Activated T-cell treated with anti-CD3 and anti-CD28 coated beads, Interleukin-2, amount 50 U/mL, for 48 hours (primary cell): Measurements from ENCODE around the gene HOXB5.

Experiments
- DNase-seq, 2 experiments: peaks; one replicate each; pipeline ENCODE4 v3.0.0-alpha.2; 2020

Gene HOXB5

DNA sequence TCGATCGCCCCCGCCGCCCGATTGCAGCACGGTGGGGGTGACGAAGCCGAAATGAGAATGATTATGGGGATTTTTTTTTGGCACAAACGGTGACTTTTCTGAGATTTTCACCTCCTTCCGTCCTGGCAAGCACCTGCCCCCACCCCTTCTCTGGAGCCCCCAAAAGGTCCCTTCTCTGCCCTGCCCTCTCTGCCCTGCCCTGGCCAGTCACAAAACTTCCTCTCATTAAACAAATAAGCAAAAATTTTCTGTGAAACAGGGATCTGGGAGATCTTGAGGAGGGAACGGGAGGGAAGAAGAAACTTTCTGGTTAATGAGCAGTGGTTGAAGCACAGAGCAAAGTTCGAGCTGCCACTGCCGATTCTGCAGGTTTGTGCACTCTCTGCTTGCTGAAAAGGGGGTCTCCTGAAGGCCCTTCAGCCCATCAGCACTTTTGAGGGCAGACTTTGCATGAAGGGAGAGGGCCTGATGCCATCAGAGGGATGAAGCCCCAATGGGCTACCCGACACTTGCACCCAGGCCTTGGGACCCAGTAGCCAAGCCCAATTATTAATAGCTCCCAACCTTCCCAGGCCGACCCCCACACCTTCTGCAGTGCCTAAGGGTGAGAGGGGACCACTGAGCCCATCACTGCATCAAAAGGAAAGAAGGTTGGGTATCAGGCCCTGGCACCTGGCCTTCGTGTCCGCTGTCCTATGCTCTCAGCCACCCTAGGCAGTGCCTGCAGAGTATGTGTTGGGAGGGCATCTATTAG is 22.6 kb upstream of the HOXB5 start:
- no peak for DNase-seq

DNA sequence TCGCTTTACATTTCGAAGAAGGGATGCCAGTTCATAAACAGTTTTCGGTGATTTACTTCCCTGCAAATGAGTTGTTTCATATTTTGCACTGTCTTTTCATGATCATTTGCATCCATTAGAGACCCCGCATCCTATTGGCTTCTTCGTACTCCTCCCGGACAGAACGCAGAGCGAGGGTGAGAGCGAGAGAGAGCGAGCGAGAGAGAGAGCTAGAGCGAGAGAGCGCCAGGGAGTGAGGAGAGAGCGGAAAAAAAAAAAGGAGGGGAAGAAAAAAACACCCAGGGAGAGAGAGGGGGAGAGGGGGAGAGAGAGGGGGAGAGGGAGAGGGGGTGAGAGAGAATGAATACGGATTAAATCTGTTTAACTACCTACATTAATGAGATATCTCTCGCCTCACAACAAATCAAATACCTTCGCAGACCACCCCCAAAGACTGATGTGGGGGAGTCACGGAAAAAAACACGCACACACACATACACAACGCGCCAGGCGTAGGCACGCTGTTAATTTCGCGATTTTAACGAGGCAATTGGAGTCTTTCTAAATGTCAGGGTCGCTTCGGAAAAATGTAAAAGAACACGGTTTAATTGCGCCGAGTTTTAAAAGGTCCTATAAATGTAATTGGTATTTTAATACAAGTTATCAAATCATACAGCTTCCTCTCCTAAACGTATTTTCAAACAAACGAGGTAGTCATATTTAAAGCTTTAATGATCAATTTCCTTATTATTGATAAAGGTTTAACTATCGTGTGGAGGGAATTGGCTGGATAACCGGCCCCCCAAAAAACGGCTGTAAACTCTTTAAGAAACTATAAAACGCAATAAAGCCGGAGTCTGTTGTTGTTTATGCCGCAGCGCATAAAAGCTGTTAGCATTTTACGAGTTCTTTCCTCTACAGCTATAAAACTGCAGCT is 21.7 kb upstream of the HOXB5 start, which contains the start of gene HOXB8:
HOXB8 (minus strand) TSS at position 246 of the 916 bp plus-strand sequence. CDS start 588 bp downstream, outside the sequence.
- DNase-seq: no peak

DNA sequence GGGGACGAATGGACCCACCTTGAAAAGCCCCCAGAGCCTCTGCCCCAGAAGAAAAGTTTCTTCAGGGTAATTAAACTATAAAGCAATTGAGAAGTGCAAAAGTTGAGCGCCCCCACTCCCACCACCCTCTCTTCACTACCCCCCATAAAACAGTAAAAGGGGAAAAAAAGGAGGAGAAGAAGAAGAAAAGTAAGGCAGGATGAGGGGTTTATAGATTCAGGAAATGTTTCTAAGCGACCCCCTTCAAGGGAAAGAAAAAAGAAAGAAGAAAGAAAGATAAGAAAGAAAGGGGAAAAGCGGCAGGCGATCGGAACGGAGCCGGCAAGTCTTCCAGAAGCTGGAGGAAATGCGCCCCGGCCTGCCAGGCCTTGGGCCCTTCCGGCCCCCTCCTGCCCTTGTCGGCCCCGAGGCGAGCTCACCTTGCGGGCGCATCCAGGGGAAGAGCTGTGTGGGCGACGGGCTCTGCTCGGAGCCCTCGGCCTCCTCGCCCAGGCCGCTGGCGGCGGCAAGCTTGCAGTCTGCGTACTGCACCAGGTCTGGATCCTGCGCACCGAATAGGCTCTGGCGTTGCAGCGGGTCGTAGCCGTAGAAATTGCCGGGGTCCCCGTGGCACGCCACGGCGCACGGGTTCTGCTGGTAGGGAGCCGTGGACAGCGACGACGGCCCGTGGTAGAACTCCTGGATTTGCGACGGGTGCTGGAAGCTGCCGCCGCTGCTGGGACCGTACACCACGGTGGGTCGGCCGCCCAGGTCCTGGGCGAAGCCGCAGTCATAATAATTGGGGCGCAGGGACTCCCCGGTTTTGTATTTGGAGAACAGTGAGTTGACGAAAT is 20.5 kb upstream of the HOXB5 start:
- DNase-seq: peak; percentile 62 to 69

DNA sequence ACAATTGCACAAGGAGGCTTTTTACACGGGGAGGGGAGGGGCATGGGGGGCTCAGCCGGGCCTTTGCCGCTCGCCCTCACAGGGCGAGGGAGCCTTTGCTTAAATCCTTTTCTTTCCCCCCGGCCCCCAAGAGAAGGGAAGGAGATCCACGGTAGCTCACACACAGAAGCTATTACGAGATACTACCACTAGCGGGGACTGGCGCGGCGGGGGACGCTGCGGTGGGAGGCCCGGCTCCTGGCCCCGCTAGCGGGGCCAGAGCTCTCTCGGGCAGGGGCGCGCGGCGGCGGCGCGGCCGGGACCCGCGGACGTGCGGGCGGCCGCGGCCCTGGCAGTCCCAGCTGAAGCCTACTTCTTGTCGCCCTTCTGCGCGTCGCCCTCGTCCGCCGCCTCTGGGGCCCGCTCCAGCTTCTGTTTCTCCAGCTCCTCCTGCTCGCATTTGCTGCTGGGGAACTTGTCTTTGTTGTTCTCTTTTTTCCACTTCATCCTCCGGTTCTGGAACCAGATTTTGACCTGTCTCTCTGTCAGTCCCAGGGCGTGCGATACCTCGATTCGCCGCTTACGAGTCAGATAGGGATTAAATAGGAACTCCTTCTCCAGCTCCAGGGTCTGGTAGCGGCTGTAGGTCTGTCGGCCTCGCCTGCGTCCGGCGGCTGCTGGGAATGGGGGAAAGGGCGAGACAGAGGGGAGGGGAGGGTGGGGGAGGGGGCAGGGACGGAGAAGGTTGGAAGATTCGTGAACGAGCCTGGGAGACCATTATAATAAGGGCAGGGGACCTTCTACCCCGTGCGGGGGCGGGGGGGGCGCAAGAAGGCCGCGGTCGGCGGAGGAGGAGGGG is 19.5 kb upstream of the HOXB5 start:
- peak; percentile 62 to 67 for DNase-seq

DNA sequence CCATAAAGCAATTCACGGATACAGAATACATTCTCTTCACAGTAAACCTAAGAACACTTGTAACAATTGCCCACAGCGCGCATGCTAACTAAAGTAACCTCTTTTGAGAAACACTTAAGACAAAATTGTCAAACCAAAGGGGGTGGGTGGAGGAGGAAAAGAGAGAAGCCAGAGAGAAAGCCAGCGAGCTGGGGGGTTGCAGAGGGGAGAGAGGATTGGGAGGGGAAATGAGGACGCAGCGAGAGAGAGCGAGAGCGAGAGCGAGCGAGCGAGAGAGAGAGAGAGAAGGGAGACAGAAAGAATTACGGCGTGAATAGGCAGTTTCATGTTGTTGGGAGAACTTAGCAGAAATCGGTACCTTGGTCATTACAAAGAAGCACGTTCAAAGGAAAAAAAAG is 18.9 kb upstream of the HOXB5 start:
- no peak for DNase-seq

DNA sequence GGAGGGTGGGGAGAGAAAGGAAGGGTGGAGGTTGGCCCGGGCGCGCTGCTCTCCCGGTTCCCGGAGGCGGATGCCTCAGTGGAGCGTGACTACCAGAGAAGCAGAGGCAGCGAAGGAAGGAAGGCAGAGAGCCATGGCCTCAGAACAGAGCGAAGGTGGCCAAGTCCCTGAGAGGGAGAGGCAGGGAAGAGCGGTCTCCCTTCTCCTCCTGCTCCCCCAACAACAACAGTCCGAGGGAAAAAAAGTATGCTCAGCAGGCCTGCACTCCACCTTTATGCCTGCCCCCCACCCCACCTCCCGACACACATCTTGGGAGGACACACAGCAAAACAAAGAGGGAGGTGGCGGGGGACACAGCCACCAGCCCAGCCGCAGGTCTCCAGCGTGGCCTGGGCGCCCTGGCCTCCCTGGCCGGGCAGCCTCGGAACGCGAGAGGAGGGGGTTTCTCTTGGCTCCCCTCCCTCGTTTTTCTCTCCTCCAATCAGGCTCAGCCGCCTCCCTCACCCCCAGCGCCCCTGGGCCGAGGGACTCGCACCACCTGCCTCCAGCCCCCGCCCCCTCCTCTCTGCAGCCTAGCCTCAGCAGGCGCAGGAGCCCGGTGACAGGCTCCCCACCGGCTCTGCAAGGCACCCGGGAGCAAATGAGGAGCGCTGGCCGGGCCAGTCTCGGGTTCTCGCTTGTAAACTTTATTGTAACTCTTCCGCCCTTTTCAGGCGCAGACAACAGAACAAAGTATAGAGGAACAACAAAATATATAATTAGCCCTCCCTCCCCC is 18.3 kb upstream of the HOXB5 start:
- DNase-seq: no peak

DNA sequence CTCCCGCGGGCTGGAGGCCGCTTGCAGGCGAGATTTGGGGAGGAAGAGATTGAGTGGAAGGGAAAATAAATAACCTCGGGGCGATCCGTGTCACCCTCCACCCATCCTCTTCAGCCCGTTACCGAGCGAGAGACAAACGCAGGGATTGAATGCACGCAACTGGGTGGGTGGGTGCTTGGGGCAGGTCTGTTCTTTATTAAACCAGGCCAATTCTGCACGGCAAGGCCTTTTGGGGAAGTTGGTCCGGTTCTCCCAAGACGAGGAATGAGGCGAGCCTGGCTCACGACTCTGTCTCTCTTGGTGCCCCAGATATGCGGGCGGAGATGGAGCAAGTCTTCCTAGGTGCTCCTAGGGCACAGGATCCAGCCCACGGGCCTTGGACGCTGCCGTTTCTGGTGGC is 17.6 kb upstream of the HOXB5 start:
- no peak for DNase-seq

DNA sequence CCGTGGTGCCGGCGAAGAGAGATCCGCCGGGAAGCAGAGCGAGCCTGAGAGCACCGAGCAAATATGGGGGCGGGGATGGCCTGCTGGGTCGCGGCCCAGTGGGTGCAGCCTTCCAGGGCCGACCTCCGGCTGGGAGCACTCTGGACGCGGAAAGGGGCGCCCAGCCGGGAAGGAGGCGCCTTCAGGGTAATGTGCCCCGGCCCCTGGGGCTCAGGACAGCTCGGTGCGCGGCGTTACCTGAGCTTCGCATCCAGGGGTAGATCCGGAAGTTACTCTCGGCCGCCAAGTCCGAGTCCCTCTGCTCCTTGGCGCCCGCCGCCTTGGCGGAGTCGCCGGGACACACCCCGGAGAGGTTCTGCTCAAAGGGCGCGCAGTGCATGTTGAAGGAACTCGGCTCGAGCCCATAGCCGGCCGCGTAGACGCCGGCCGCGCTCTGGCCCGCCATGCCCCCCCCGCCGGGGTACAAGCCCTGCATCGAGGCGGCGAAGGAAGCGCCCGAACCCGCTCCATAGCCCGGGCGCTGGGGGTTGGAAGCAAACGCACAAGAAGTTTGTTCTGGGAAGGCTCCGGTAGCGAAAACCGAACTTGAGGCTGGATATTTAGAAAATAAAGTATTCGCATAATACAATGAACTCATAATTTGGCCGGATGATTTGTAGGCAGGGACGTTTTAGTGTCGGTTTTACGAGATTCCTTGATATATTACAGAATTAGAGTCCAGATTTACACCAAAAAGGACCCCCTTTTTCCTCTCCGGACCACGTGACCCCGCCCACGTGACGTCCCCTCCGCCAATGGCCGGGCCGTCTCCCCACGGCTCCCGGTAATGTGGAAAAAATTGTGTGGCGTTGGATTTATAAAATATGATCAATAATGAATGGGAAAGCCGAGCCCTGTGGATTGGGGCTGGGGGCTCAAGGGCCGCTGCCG is 17.0 kb upstream of the HOXB5 start, which contains the start of gene HOXB7:
HOXB7 (minus strand) TSS at position 736 of the 930 bp plus-strand sequence; CDS start at position 637, 99 bp downstream.
- DNase-seq: peak; percentile 80 to 82

DNA sequence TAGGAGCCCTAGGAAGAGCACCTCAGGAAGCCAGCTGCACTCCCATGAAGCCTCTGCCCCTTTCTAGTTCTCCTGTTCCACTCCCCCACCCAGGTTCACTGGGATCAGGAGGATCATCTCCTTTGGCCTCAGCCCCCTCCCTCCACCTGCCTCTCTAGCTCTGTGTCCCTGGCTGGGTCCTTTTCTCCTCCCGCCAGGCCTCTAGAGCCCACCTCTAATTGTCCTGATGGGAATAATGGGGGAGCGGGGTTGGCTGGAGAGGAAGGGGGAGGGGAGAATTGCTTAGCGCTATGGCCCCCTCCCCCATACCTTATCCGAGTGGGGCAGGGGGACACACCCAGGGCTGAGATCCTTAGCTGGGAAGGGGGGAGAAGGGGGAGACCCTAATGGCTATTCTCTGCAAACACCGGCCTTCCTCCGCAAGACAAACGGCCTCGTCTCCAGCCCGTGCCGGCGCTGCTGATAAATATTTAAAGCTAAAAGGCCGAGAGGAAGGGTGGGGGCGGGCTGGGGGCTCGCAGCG is 16.2 kb upstream of the HOXB5 start:
- DNase-seq: no peak

DNA sequence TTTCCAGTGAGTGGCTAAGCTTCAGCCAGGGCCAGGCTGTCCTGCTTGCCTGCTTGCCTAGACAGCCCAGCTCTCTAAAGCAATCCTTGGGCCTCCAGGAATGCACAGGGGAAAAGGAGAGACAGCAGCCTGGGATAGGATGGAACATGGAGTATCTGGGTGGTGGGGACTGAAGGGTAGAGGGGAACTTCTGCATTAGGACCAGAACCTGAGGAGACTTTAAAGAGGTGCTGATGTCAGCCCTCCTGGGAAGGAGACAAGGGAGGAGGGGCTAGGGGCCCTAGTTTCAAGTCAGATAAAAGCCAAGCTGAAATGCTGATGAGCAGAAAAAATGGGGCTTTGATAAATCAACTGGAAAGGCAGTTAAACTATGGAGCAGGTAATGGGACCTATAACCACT is 15.5 kb upstream of the HOXB5 start:
- DNase-seq: no peak

DNA sequence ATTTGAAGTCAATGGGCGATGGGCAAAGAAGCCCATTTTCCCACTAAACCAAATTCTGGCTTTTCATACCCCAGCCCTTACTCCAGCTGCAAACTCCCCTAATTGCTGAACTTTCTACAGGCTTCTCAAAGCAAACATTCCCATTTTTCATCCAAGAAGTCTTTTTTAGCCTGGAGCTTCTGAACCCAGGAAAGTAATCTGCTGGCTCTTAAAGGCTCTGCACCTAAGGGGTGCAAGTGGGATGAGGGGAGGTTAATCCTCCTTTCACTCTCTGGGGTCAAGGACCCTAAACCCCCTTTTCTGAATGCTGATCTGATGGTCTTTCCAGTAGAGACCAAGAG is 14.9 kb upstream of the HOXB5 start:
- DNase-seq: no peak

DNA sequence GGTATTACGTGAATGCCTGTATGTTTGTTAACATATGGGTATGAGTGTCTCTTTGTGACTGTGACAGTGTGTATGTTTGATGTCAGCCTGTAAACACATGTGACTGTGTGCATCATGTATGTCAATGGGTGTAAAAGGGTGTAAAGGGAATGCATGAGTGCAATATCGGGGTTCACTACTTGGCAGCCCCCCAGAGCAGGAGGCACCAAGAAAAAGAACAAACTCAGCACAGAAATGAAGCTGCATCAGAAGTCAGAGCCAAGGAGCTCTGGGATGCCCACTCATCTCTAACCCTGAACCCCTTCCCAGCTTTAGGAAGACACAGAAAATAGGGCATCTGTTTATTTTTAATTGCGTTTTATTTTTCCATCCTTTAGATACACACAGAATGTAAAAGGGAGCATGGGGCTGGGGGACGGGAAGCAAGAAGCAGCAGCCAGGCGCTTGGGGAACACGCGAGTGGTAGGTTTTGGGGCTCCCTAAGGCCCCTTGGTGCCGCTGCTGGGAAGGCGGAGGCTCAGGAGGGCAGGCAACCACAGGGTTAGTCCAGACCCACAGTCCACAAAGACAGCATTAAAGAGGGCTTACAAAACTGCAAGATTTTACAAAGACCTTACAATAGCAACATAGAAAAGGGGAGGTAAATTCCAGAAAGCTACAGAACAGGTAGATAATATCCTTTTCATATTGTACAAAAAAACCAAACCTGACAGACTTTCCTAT is 13.5 kb upstream of the HOXB5 start:
- no peak for DNase-seq

DNA sequence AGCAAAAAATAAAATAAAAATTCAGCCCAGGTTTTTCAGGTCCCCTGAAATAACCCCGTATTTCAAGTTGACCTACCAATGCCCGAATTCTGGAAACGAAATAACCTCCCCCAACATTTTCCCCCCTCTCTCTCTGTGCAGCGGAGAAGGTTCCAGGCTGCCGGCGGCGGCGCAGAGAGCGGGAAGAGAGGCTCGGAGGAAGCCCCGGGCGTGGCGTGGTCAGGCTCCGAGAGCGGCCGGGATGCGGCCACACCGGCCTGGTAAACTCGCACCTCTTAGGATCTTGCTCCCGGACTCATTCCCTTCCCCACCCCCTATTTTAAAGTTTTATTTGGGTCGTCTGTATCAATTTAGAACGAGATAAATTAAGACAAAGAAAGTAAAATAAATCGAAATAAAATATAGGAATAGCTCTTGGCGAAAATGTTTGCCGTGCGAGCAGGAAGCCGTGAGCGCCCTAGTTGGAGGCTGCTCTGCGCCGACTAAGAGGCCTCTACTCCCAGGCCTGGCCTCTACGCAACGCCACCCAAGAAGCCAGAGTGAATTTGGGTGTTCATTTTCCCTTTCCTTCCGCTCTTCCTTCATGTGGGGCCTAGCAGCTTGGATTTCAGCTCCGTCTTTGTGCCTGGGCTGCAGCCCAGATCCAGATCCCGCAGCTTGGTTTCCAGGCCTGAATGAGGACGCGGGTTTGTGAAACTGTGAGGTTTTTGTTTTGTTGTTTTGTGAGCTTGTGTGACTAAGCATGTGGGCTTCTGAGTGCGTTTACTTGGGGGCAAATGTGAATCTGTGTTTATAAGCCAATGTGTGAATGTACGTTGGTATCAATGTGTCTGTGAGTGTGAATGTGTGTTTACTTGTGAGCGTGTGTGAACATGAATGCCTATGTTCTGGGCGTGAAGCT is 12.7 kb upstream of the HOXB5 start:
- DNase-seq: no peak

DNA sequence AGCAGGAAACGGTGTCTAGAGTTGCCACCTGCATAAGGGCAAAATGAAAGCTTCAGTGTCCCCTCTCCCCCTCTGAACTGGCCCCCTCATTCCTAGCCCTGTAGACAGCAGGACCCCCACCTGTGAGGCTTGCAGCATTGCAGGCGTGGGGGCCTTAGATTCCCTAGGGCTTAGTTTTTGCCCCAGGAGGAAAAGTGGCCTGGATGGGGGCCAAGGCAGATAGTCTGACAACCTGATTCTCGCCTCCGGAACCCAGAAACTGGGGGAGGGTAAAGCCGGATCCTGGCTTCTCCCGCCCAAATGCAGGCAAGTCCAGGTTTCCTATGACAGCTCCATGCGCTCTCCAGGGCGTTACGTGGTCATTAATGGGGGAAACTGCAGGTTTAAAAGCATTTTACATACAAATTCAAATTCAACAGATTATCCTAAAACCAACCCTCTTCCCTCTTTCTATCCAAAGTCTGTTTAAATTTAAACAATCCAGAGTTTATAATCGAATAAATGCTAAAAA is 11.9 kb upstream of the HOXB5 start:
- DNase-seq: no peak

DNA sequence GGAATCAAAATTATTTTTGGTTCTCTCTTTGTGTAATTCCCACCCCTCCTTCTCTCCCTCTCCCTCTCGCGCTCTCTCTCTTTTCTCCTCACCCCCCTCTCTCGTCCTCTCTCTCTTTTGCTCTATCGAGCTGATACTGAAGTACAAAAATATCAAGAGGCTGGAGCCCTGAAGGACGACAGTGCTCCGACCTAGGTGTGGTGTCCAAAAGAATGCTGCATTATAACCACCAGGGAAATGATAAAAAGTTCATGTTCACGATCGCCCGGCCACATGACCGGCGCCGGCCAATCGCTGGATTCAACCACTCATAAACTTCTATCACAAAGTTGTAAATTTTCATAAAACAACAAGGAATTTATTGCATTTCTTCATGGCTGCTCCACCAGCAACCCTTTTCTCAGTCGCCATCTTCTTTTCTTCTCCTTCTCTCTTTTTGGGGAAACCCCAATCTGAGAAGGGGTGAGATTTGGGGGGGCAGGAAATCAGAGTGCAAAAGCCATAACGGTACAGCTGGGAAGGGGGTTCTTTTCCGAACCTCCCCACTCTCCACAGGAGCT is 11.3 kb upstream of the HOXB5 start, which contains the start of gene HOXB6:
HOXB6 (minus strand) TSS at position 217 of the 560 bp plus-strand sequence. CDS start 6,836 bp downstream, outside the sequence.
- no peak for DNase-seq

DNA sequence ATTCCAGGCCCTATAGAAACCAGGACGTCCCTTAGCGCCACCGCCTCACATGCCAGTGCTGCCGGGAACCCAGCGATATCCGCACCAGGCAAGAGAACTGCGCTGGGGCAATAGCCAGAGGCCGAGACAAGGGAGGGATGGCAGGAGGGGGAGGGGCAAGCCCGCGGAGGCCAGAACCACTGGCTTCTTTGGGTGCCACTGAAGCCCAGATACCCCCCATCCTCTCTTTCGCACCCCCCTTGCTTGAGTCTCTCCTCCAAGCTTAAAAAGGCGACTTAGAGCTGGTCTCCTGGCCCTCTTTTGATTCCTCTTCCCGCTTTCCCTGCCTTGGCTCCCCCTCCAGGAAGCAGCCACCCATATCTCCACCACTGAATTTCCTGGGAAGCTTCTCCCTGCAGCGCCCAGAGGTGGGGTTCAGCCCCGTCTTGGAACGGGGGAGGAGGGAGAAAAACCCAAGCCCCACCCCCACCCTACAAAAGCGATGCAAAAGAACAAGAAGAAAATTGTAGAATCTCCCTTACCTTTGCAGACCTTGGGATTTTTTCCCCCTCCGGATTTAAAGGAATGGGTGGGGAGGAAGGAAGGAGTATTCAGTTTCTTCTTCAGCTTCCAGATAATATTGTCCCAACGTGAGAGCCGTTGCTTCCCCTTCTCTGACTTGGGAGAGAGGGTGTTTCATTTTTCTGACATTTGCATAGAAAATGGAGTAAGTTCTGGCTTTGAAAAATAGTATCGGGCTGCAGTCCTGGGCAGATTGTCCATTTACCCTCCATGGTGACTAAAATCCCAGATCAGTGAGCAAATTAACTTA is 10.6 kb upstream of the HOXB5 start:
- no peak for DNase-seq
